HEK293T (cell line): ENCODE measurements around the gene HMMR.
A peak's percentile ranks its signal among the peaks of the same experiment; 100 is the strongest.

Source experiments
- CTCF ChIA-PET: fragments of 350-600 bp; formaldehyde crosslinking; extraction: SDS; loops from one replicate; lab custom pipeline; 2021; ENCODE audit warnings: antibody characterized with exemption, inconsistent platforms; lab: Yijun Ruan, JAX
- POLR2A ChIA-PET: fragments of 350-600 bp; formaldehyde crosslinking; extraction: SDS; loops from one replicate; lab custom pipeline; 2020; ENCODE audit warnings: antibody characterized with exemption, inconsistent platforms; lab: Yijun Ruan, JAX
- DNase-seq: peaks from one replicate; pipeline ENCODE4 v3.0.0; 2012; ENCODE audit warnings: mixed read lengths; ENCODE audit errors: extremely low spot score
- ARNT ChIP-seq: fragments of 450-650 bp; IDR thresholded peaks from 2 replicates; pipeline ENCODE4 v1.6.1; 2017; ENCODE audit warnings: mild to moderate bottlenecking
- BHLHE40 ChIP-seq: fragments of 450-650 bp; IDR thresholded peaks from 2 replicates; pipeline ENCODE4 v1.6.1; 2016; ENCODE audit warnings: mild to moderate bottlenecking, moderate library complexity, borderline replicate concordance
- CTBP1 ChIP-seq: fragments of 450-650 bp; IDR thresholded peaks from 2 replicates; pipeline ENCODE4 v1.6.1; 2016; ENCODE audit warnings: borderline replicate concordance
- ELF4 ChIP-seq: fragments of 450-650 bp; IDR thresholded peaks from 2 replicates; pipeline ENCODE4 v1.6.1; 2017; ENCODE audit warnings: antibody characterized with exemption
- FOXA1 ChIP-seq: fragments of 450-650 bp; IDR thresholded peaks from 2 replicates; pipeline ENCODE4 v1.6.1; 2016; ENCODE audit warnings: mild to moderate bottlenecking
- FOXK2 ChIP-seq: fragments of 450-650 bp; IDR thresholded peaks from 2 replicates; pipeline ENCODE4 v1.6.1; 2016; ENCODE audit warnings: mild to moderate bottlenecking
- FOXM1 ChIP-seq: fragments of 450-650 bp; IDR thresholded peaks from 2 replicates; pipeline ENCODE4 v1.6.1; 2017; ENCODE audit warnings: mild to moderate bottlenecking, borderline replicate concordance
- HDGF ChIP-seq: fragments of 450-650 bp; IDR thresholded peaks from 2 replicates; pipeline ENCODE4 v1.6.1; 2017; ENCODE audit warnings: antibody characterized with exemption, borderline replicate concordance
- L3MBTL2 ChIP-seq: fragments of 450-650 bp; conservative IDR thresholded peaks from 2 replicates; pipeline ENCODE4 v1.6.1; 2016; ENCODE audit warnings: mild to moderate bottlenecking
- LEF1 ChIP-seq: fragments of 450-650 bp; IDR thresholded peaks from 2 replicates; pipeline ENCODE4 v1.6.1; 2017; ENCODE audit warnings: mild to moderate bottlenecking, borderline replicate concordance
- NFRKB ChIP-seq: fragments of 450-650 bp; IDR thresholded peaks from 2 replicates; pipeline ENCODE4 v1.6.1; 2016; ENCODE audit warnings: mild to moderate bottlenecking, moderate library complexity
- SP1 ChIP-seq: fragments of 450-650 bp; IDR thresholded peaks from 2 replicates; pipeline ENCODE4 v1.6.1; 2017
- SUZ12 ChIP-seq: fragments of 450-650 bp; IDR thresholded peaks from 2 replicates; pipeline ENCODE4 v1.6.1; 2016; ENCODE audit warnings: mild to moderate bottlenecking
- TARDBP ChIP-seq: fragments of 450-650 bp; IDR thresholded peaks from 2 replicates; pipeline ENCODE4 v1.6.1; 2016
- ZNF384 ChIP-seq: fragments of 450-650 bp; IDR thresholded peaks from 2 replicates; pipeline ENCODE4 v1.6.1; 2016
- TF ChIP-seq, protein P1 (sequence below): fragments of 450-650 bp; IDR thresholded peaks from 2 replicates; pipeline ENCODE4 v1.6.1; 2016

HMMR gene

GRCh38 chr5:163444526-163444925 is 15.9 kb upstream of the HMMR start:
- TF ChIP-seq, protein P1, sequence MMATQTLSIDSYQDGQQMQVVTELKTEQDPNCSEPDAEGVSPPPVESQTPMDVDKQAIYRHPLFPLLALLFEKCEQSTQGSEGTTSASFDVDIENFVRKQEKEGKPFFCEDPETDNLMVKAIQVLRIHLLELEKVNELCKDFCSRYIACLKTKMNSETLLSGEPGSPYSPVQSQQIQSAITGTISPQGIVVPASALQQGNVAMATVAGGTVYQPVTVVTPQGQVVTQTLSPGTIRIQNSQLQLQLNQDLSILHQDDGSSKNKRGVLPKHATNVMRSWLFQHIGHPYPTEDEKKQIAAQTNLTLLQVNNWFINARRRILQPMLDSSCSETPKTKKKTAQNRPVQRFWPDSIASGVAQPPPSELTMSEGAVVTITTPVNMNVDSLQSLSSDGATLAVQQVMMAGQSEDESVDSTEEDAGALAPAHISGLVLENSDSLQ, result no peak
- no peak for TF ChIP-seq CTBP1
- TF ChIP-seq HDGF, result no peak
- no peak for TF ChIP-seq ELF4
- no peak for TF ChIP-seq FOXM1
- no peak for TF ChIP-seq BHLHE40
- CTCF ChIA-PET, result no interaction called here
- POLR2A ChIA-PET, result interaction anchor here (0.7 kb wide), 1 partner anchor 16 kb away, joined by 3 read pairs; the partner anchor contains the start of genes HMMR and NUDCD2
- DNase-seq, result no peak

- DNase-seq, result no peak
- no peak for TF ChIP-seq TARDBP
- TF ChIP-seq LEF1, result no peak
- TF ChIP-seq, protein P1, result no peak
- no peak for TF ChIP-seq ELF4
- no peak for TF ChIP-seq SUZ12
- no peak for TF ChIP-seq FOXM1
- TF ChIP-seq ARNT, result no peak
- TF ChIP-seq ZNF384, result no peak
- TF ChIP-seq L3MBTL2, result no peak
- TF ChIP-seq CTBP1, result no peak
- no peak for TF ChIP-seq SP1
- no peak for TF ChIP-seq HDGF
- TF ChIP-seq BHLHE40, result no peak
- TF ChIP-seq FOXA1, result no peak
- no peak for TF ChIP-seq NFRKB
- no peak for TF ChIP-seq FOXK2
- POLR2A ChIA-PET, result no interaction called here
- CTCF ChIA-PET, result no interaction called here
Measured at GRCh38 chr5:163445345-163445744, 15.1 kb upstream of the HMMR start.

- ChIA-PET CTCF (no interaction called here), POLR2A (interaction anchor here (4.7 kb wide), 1 partner anchor 13 kb away, joined by 24 read pairs; the partner anchor contains the start of genes HMMR and NUDCD2)
- DNase-seq, result no peak
- no peak for TF ChIP-seq SUZ12
- no peak for TF ChIP-seq ARNT
- TF ChIP-seq LEF1, result no peak
- no peak for TF ChIP-seq TARDBP
- TF ChIP-seq ELF4, result no peak
- TF ChIP-seq, protein P1, result peak; percentile 41; the same call in 1 of the 2 replicates
Measured at GRCh38 chr5:163447191-163447590, 13.2 kb upstream of the HMMR start.

- DNase-seq, result no peak
- TF ChIP-seq NFRKB (no peak), BHLHE40 (no peak), LEF1 (no peak), ELF4 (no peak), TARDBP (no peak), SP1 (no peak), ARNT (no peak), FOXK2 (no peak), ZNF384 (no peak), L3MBTL2 (no peak), SUZ12 (no peak), FOXA1 (no peak), HDGF (no peak)
- TF ChIP-seq, protein P1, result no peak
- POLR2A ChIA-PET, result interaction anchor here (4.7 kb wide), 1 partner anchor 12 kb away, joined by 24 read pairs; the partner anchor contains the start of genes HMMR and NUDCD2
- CTCF ChIA-PET, result interaction anchor here (0.9 kb wide), 1 partner anchor 11 kb away, joined by 3 read pairs; no protein-coding TSS in a partner anchor
Measured at GRCh38 chr5:163447875-163448274, 12.6 kb upstream of the HMMR start.

GRCh38 chr5:163448491-163448890 is 11.9 kb upstream of the HMMR start:
- ChIA-PET CTCF (interaction anchor here (0.9 kb wide), 1 partner anchor 11 kb away, joined by 3 read pairs; no protein-coding TSS in a partner anchor), POLR2A (interaction anchor here (4.7 kb wide), 1 partner anchor 12 kb away, joined by 24 read pairs; the partner anchor contains the start of genes HMMR and NUDCD2)

More at GRCh38 chr5:163448491-163448890, 11.9 kb upstream of the HMMR start:
- no peak for DNase-seq
- TF ChIP-seq BHLHE40 (no peak), FOXK2 (no peak), FOXA1 (no peak), LEF1 (no peak), ZNF384 (no peak), L3MBTL2 (no peak), ARNT (no peak), TARDBP (no peak)
- TF ChIP-seq, protein P1, result no peak
